Heart left ventricle (tissue), 13 donors: Measurements from ENCODE around the gene LGALS7.

ENCODE experiments used
- CTCF ChIP-seq, 12 donors: fragments of 200-600 bp; sonication (generic) in 4 of 12; IDR thresholded peaks; one replicate each; pipeline versions ENCODE4 v1.5.0 to v1.8.0; 2018 to 2022; ENCODE audit warnings: antibody characterized with exemption in 12 of 12, mild to moderate bottlenecking in 5 of 12
- POLR2A ChIP-seq, 2 donors: fragments of 450-650 bp; IDR thresholded peaks; one replicate each; pipeline ENCODE4 v1.6.1; 2017; ENCODE audit warnings: antibody characterized with exemption in 2 of 2, mild to moderate bottlenecking in 2 of 2, moderate library complexity in 2 of 2
- donor health status: ischemic (EF 13 %, LVEDD 7.1; RV severe dilation, severe dysfunction).
- donor health status: DM: no; HTN: yes; CAD: no.
- donor health status: DM: no; HTN: no; CAD: no.
- donor health status: ischemic (EF 25% LVEDD 6.9; RV normal size, moderate dysfunction).
- donor health status: ischemic (EF 25% LVEDD 5.7; RV mildly dilated, moderate dysfunction).
- donor health status: ischemic (EF 35%, LVEDD 5.7; RV mildly dilated, moderate dysfunction).
- donor health status: nonischemic (EF 11% LVEDD 7.7; RV severe dilation, severe dysfunction).
- donor health status: DM: yes; HTN: yes; CAD: no.
- donor health status: PGD.
- donor health status: ischemic (EF 29% LVEDD 5.4; RV normal size, mild dysfunction).
- donor health status: nonischemic (EF 23%, LVEDD 6.1; RV moderate dilation, normal function).

DNA sequence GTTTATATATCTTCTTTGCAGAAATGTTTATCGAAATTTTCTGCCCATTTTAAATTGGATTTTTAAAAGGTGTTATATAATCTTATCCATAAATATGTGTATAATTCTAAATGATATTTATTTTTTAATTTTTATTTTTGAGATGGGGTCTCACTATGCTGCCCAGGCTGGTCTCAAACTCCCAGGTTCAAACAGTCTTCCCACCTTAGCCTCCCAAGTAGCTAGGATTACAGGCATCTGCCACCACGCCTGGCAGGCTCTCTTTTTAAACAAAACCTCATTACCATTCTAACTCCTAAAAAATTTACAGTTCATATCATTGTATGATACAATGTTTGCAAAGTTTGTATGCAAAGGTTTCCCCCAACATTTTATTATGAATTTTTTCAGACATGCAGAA, 22.8 kb upstream of the LGALS7 start:
- TF ChIP-seq CTCF (IDR thresholded peaks at IDR 0.05) (no peak), POLR2A (IDR thresholded peaks at IDR 0.05) (no peak)
